ENCODE measurements around the gene OSBPL9.

OSBPL9 gene

DNA sequence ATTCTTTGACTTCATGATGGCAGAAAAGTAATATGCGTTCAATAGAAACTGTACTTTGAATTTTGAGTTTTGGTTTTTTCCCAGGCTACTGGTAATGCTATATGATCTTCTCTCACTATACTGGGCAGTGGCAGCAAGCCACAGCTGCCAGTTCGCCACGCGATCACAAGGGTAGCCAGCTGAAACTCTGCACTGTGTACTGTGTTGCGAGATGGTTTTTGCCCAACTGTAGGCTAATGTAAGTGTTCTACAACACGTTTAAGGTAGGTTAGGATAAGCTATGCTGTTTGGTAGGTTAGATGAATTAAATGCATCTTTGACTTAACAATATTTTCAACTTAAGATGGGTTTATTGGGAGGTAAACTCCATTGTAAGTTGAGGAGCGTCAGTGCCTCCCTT lies 138.5 kb downstream of the OSBPL9 start:
- Histone ChIP-seq H3K36me3 (replicated peaks; ENCODE audit: insufficient read depth, low read length) (peaks cover 10% of the 10 kb centered on the region; the same call in 1 of the 2 replicates), H3F3A (ENCODE audit: insufficient read depth, low read length) (no peaks in the 10 kb centered on the region)
- DNase-seq = no peak

DNA sequence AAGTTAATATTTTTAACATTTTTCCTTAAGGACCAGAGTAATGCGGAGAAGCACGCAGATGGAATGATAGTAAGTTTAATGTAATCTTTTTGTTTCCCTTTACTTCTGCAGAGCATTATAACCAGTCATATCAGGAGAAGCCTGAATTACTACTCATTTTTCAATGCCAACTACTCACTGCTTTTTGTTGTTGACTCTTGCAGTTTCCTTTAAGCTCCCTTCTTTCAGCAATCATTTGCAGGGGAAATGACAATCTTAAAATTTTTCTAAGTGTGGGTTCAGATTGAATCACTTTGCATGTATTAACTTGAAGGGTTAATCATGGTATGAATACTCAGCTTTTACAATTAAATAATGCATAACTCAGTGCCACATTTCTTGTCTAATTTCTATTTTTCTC lies 139.4 kb downstream of the OSBPL9 start:
- Histone ChIP-seq H3K79me2 (ENCODE audit: low read length) (peaks cover 24% of the 10 kb centered on the region; the same call in 1 of the 2 replicates), H3K4me3 (ENCODE audit: low read length) (no peak overlapping the region), H3K27me3 (replicated peaks; ENCODE audit: insufficient read depth, low read length) (no peaks in the 10 kb centered on the region), H3K9me2 (replicated peaks; ENCODE audit: insufficient read depth, low read length) (no peaks in the 10 kb centered on the region), H3F3A (ENCODE audit: insufficient read depth, low read length) (no peaks in the 10 kb centered on the region), H3K4me1 (ENCODE audit: low read length) (peaks cover 10% of the 10 kb centered on the region), H2AFZ (ENCODE audit: low read length) (no peak overlapping the region), H3K9ac (ENCODE audit: low read length) (no peak overlapping the region), H4K20me1 (ENCODE audit: insufficient read depth, low read length) (no peaks in the 10 kb centered on the region), H3K36me3 (replicated peaks; ENCODE audit: insufficient read depth, low read length) (peaks cover 10% of the 10 kb centered on the region; the same call in 1 of the 2 replicates), H3K9me3 (replicated peaks; ENCODE audit: insufficient read depth, low read length) (no peaks in the 10 kb centered on the region), H3K4me2 (ENCODE audit: low read depth, low read length) (no peak overlapping the region), H3K27ac (ENCODE audit: low read length) (no peak overlapping the region)
- no peak for DNase-seq
- TF ChIP-seq, protein P1, sequence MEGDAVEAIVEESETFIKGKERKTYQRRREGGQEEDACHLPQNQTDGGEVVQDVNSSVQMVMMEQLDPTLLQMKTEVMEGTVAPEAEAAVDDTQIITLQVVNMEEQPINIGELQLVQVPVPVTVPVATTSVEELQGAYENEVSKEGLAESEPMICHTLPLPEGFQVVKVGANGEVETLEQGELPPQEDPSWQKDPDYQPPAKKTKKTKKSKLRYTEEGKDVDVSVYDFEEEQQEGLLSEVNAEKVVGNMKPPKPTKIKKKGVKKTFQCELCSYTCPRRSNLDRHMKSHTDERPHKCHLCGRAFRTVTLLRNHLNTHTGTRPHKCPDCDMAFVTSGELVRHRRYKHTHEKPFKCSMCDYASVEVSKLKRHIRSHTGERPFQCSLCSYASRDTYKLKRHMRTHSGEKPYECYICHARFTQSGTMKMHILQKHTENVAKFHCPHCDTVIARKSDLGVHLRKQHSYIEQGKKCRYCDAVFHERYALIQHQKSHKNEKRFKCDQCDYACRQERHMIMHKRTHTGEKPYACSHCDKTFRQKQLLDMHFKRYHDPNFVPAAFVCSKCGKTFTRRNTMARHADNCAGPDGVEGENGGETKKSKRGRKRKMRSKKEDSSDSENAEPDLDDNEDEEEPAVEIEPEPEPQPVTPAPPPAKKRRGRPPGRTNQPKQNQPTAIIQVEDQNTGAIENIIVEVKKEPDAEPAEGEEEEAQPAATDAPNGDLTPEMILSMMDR (IDR thresholded peaks at IDR 0.05; ENCODE audit: low read length) = no peak
- TF ChIP-seq EZH2phosphoT487 (IDR thresholded peaks at IDR 0.05; ENCODE audit: low read length) (no peak), EZH2 (optimal IDR thresholded peaks at IDR 0.05; ENCODE audit: low read depth, low read length) (no peak)

More for the DNA sequence above, 138.5 kb downstream of the OSBPL9 start:
- no peak overlapping the region for H2AFZ ChIP-seq (ENCODE audit: low read length)
- H3K4me3 ChIP-seq (ENCODE audit: low read length) = no peak overlapping the region
- H3K4me2 ChIP-seq (ENCODE audit: low read depth, low read length) = no peak overlapping the region
- no peaks in the 10 kb centered on the region for H4K20me1 ChIP-seq (ENCODE audit: insufficient read depth, low read length)
- H3K79me2 ChIP-seq (ENCODE audit: low read length) = peaks cover 24% of the 10 kb centered on the region; the same call in 1 of the 2 replicates
- no peak overlapping the region for H3K9ac ChIP-seq (ENCODE audit: low read length)
- no peaks in the 10 kb centered on the region for H3K9me2 ChIP-seq (replicated peaks; ENCODE audit: insufficient read depth, low read length)
- H3K4me1 ChIP-seq (ENCODE audit: low read length) = peaks cover 10% of the 10 kb centered on the region
- no peaks in the 10 kb centered on the region for H3K27me3 ChIP-seq (replicated peaks; ENCODE audit: insufficient read depth, low read length)
- no peaks in the 10 kb centered on the region for H3K9me3 ChIP-seq (replicated peaks; ENCODE audit: insufficient read depth, low read length)
- H3K27ac ChIP-seq (ENCODE audit: low read length) = no peak overlapping the region
- TF ChIP-seq EZH2phosphoT487 (IDR thresholded peaks at IDR 0.05; ENCODE audit: low read length) = no peak
- TF ChIP-seq EZH2 (optimal IDR thresholded peaks at IDR 0.05; ENCODE audit: low read depth, low read length) = no peak

DNA sequence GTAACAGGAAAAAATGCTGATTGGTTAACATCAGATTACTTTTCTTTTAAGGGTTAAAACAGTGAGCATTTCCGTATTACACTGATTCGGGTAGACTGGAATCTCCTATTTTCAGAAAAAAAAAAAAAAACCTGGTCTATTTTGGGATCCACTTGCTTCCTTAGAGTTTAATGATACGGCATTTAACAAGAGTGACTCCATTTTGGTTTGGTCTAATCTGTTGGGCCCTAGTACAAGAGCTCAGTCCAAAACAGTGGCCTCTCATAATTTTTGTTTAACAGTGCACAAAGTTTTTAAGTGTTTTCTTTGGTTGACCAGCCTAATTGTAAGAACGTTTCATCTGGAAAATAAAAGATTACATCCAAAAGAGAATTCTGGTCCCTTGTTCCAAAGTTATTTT lies 141.4 kb downstream of the OSBPL9 start:
- H3K27ac ChIP-seq (ENCODE audit: low read length) = no peak overlapping the region
- no peaks in the 10 kb centered on the region for H3K27me3 ChIP-seq (replicated peaks; ENCODE audit: insufficient read depth, low read length)
- H3F3A ChIP-seq (ENCODE audit: insufficient read depth, low read length) = peaks cover under 1% of the 10 kb centered on the region; the same call in 1 of the 2 replicates
- no peak overlapping the region for H3K4me3 ChIP-seq (ENCODE audit: low read length)
- H3K9me2 ChIP-seq (replicated peaks; ENCODE audit: insufficient read depth, low read length) = no peaks in the 10 kb centered on the region
- no peaks in the 10 kb centered on the region for H3K9me3 ChIP-seq (replicated peaks; ENCODE audit: insufficient read depth, low read length)
- peaks cover 7% of the 10 kb centered on the region; the same call in 1 of the 2 replicates for H3K36me3 ChIP-seq (replicated peaks; ENCODE audit: insufficient read depth, low read length)
- DNase-seq = no peak
- H3K79me2 ChIP-seq (ENCODE audit: low read length) = peaks cover 18% of the 10 kb centered on the region; the same call in 1 of the 2 replicates
- H4K20me1 ChIP-seq (ENCODE audit: insufficient read depth, low read length) = no peaks in the 10 kb centered on the region
- no peak overlapping the region for H3K4me2 ChIP-seq (ENCODE audit: low read depth, low read length)
- no peak overlapping the region for H2AFZ ChIP-seq (ENCODE audit: low read length)
- H3K9ac ChIP-seq (ENCODE audit: low read length) = no peak overlapping the region
- peaks cover 10% of the 10 kb centered on the region for H3K4me1 ChIP-seq (ENCODE audit: low read length)
- TF ChIP-seq EZH2 (optimal IDR thresholded peaks at IDR 0.05; ENCODE audit: low read depth, low read length) (no peak), EZH2phosphoT487 (IDR thresholded peaks at IDR 0.05; ENCODE audit: low read length) (no peak)
- TF ChIP-seq, protein P1 (IDR thresholded peaks at IDR 0.05; ENCODE audit: low read length) = no peak

DNA sequence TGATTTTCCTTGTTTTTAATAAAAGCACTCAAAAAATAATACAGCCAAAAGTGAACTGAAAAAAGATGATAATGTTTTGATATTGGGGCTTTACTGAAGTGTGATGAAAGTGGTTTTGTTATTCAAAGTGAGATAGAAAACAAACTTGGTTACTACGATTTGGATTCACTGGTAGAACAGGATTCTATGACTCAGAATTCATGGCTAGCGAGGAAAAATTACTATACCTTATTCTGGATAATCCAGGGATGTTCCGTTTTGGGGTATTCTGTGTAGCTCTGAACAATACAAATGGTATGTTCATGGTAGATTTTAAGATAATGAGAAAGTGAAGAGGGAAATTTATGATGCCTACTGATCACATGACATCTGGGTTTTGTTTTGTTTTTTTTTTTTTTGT lies 144.0 kb downstream of the OSBPL9 start:
- Histone ChIP-seq H2AFZ (ENCODE audit: low read length) (no peak overlapping the region), H3K9me2 (replicated peaks; ENCODE audit: insufficient read depth, low read length) (no peaks in the 10 kb centered on the region), H3F3A (ENCODE audit: insufficient read depth, low read length) (peaks cover 5% of the 10 kb centered on the region; the same call in 1 of the 2 replicates), H4K20me1 (ENCODE audit: insufficient read depth, low read length) (no peaks in the 10 kb centered on the region), H3K79me2 (ENCODE audit: low read length) (0 out of 2 replicates have a peak, but pooled peaks cover 3% of the 10 kb centered on the region), H3K27ac (ENCODE audit: low read length) (no peak overlapping the region), H3K4me3 (ENCODE audit: low read length) (no peak overlapping the region), H3K4me1 (ENCODE audit: low read length) (no peaks in the 10 kb centered on the region; the same call in none of the 2 replicates), H3K36me3 (replicated peaks; ENCODE audit: insufficient read depth, low read length) (peaks cover 5% of the 10 kb centered on the region; the same call in 1 of the 2 replicates), H3K4me2 (ENCODE audit: low read depth, low read length) (no peak overlapping the region), H3K27me3 (replicated peaks; ENCODE audit: insufficient read depth, low read length) (no peaks in the 10 kb centered on the region), H3K9ac (ENCODE audit: low read length) (no peak overlapping the region), H3K9me3 (replicated peaks; ENCODE audit: insufficient read depth, low read length) (no peaks in the 10 kb centered on the region)
- no peak for DNase-seq
- TF ChIP-seq, protein P1 (IDR thresholded peaks at IDR 0.05; ENCODE audit: low read length) = no peak

Measured in MM.1S (cell line).